ENCODE results near the gene TMEM151A.

GRCh38 chr11:66321606-66322005, 29.9 kb downstream of the TMEM151A start:
- TF ChIP-seq CTCF (IDR thresholded peaks at IDR 0.05) (no peak), POLR2AphosphoS5 (IDR thresholded peaks at IDR 0.05) (no peak), POLR2A (IDR thresholded peaks at IDR 0.05) (no peak)
